ENCODE results near the gene CHIT1.
A peak's percentile ranks its signal among the peaks of the same experiment; 100 is the strongest.

The CHIT1 gene

GRCh38 chr1:203175237-203175826 is 54.1 kb downstream of the CHIT1 start, which contains the start of gene MYBPH:
Gene MYBPH (minus strand): TSS chr1:203175826. CDS start chr1:203175755, 71 bp downstream.
- DNase-seq (ENCODE audit: low spot score), result no peak

- no peak for DNase-seq (ENCODE audit: low spot score)
These were observed 55.0 kb downstream of the CHIT1 start for GRCh38 chr1:203174324-203174985.

GRCh38 chr1:203173566-203173965 is 55.9 kb downstream of the CHIT1 start:
- no peak for DNase-seq (ENCODE audit: low spot score)

GRCh38 chr1:203173011-203173555 is 56.4 kb downstream of the CHIT1 start:
- DNase-seq (ENCODE audit: low spot score), result no peak

DNA sequence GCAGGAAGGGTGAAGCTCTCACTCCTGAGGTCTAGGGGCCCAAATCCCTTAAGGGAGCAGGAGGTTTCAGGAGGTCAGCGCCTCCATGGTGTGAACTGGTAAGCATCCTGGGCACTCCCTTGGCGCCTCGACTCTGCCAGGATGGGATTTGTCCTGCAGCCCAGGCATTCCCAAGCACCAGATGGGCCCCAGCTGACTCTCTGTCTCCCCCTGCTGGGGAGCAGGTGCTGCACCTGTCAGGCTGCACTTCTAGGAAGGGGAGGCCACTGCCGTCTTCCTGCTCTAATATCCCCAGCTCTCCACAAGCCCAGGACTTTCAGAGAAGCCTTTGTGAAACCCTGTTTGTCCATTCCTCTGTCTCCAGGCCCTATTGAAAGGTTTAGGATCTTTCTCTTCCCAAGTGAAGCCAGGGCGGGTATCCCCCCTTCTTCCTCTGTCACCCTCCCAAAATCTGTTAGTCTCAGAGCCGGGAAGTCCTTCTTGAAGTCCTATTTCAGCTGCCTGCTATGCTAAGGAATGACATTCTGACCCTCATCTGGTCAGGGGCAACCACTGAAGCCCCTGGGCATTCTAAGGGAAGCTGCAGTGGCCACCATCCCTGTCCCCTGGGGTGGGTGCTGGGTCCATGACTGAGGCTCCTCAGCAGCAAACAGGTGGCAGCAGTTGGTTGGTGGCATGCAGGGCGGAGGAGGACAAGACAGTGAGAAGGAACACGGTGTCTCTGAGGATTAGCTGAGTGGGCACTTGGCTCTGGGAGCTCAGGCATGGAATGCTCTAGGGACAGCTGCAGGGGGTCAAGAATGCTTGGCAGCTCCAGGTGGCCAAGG is 57.1 kb downstream of the CHIT1 start:
- DNase-seq (ENCODE audit: low spot score), result peak; percentile 84

DNA sequence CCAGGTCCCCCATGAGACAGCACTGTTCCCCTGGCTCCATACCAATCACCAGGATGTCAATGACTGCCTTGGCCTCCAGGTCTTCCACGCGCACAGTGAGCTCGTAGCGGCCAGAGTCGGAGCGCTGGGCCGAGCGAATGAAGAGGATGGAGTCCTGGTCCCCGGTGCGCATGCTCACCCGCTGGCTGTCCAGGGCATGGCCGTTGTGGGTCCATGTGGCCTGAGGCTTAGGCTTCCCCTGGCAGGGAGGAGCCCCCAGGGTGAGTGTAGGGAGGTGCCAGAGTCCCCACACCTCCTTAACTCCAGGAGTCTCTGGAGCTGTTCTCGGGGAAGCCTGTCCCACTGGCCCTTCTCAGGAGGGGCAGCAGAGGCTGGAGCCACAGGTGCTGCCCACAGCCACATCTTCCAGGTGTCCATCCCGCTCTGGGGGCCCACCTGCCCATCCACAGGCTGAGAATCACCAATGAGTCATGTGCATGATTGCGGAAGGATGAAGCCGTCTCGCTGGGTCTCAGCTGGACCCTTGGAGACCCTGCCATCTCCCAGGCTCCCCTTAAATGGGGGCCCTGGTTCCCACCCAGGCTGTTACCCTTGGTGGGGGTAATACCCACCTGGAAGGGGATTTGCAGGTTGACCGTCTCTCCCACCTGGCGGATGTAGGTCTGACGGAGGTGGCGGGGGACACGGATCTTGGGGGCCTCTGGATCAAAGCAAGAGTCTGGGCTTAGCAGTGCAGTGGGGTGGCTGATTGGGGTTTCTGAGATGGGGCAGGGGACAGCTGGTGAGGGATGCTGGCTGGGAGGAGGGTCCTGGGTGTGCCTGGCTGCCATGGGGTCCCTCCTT is 57.9 kb downstream of the CHIT1 start:
- no peak for DNase-seq (ENCODE audit: low spot score)

- DNase-seq (ENCODE audit: low spot score), result no peak
These were observed 58.7 kb downstream of the CHIT1 start for GRCh38 chr1:203170625-203171330.

DNA sequence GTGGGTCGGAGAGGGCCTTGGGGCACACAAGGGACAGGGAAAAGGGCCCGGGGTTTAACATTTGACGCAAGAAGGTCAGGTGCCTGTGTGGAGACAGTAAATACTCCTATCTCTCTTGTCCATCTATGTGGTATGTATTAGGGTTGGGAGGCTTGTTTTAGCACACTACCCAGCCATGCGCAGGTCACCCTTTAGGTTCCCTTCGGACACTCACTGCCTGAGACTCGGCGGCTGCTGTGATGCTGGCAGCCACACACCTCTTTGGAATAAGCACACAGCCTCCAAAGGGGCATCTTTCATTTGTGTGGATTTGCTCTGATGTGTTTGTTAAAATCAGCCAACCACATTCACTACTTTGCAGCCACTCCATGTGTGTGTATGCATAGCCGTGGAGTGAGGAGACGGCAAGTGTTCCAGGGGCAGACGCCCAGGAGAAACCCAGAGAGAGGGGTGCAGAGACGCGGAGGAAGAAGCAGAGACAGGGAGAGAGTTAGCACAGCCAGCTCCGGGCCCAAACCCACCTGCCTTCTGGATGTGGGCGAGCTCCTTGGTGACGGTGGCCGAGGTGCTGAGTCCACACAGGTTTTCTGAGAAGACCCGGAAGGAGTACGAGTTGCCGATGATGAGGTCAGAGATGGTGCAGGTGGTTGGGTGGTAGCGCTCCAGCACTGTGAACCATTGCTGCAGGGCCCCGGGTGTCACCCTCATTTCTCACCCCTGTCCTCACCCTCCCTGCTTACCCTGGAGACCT is 59.5 kb downstream of the CHIT1 start:
- no peak for DNase-seq (ENCODE audit: low spot score)

- DNase-seq (ENCODE audit: low spot score), result no peak
These were observed 60.5 kb downstream of the CHIT1 start for GRCh38 chr1:203168991-203169390.

DNA sequence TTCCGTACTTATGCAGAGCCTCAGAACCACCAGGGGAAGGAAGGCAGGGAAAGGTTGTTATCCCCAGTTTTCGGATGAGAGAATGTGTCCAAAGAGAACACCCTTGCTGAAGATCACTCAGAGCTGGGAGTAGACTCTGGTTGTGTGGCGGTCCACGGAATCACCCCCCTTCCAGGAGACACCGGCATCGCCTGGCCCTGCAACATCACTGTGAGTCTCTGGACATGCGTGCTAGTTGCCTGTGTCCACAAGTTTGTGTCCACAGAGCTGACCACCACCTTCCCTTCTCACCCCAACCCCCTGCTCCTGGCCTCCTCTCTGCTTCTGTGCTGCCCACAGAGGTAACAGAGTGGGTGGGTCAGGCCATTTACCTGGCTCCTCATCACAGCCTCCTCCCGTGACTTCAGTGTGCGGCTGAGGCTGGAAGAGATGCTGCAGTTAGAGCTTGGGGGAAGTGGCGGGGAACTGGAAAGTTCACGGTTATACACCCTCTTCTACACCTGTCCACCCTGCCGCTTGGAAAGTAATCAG is 61.2 kb downstream of the CHIT1 start:
- no peak for DNase-seq (ENCODE audit: low spot score)

- DNase-seq (ENCODE audit: low spot score), result no peak
These were observed 61.6 kb downstream of the CHIT1 start for GRCh38 chr1:203167913-203168200.

DNA sequence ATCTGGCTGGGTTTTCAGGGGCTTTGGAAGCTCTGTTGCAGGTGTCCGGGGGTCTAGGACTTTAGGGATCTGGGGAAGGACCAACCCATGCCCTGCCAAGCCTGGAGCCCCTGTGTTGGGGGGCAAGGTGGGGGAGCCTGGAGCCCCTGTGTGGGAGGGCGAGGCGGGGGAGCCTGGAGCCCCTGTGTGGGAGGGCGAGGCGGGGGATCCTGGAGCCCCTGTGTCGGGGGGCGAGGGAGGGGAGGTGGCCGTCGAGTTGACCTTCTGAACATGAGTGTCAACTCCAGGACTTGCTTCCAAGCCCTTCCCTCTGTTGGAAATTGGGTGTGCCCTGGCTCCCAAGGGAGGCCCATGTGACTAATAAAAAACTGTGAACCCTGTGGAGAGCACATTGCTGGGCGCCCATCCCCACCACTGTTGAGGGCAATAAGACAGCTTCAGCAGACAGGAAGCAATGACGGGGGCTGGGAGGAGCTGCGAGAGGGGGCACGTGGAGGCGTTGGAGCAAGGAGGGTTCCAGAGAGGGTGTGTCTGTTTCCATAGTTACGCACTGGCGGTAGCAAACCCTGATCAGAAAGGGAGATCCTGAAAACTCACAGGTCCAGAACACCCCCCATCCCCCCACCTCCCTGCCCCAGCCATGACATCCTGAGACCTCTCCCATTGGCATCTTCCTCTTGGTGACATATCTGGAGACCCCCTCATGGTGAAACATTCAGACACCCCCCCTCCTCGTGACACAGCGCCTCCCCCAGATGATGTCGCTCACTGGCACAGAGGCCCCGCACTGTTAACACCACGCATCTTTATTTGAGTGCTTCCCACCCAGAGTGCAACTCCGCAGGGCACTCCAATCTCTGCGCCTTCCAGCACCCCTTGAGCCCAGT is 62.2 kb downstream of the CHIT1 start:
- DNase-seq (ENCODE audit: low spot score), result no peak

DNA sequence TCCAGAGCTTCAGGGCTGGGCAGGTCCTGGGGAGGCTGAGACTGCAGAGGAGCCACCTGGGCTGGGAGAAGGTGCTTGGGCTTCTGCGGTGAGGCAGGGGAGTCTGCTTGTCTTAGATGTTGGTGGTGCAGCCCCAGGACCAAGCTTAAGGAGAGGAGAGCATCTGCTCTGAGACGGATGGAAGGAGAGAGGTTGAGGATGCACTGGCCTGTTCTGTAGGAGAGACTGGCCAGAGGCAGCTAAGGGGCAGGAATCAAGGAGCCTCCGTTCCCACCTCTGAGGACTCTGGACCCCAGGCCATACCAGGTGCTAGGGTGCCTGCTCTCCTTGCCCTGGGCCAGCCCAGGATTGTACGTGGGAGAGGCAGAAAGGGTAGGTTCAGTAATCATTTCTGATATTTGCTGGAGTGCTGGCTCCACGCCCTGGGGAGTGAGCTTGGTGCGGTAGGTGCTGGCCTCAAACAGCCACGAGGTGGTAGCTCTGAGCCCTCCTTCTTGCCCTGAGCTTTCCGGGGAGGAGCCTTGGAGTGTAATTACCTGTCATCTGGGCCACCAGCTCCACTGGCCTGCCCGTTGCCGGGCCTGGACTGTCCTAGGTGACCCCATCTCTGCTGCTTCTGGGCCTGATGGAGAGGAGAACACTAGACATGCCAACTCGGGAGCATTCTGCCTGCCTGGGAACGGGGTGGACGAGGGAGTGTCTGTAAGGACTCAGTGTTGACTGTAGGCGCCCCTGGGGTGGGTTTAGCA is 63.1 kb downstream of the CHIT1 start:
- peak; percentile 75 for DNase-seq (ENCODE audit: low spot score)

All from HuH-7.5 (cell line).